GM21576 (cell line): ENCODE results near the gene SEC31B.

ENCODE experiments used
- ATAC-seq: cut with Tn5 transposase; IDR thresholded peaks from one replicate; pipeline ENCODE4 v1.9.1; 2021; ENCODE audit warnings: mild to moderate bottlenecking, moderate library complexity; ENCODE audit not compliant: unreplicated experiment

SEC31B gene

GRCh38 chr10:100528921-100529474 is 9.3 kb upstream of the SEC31B start:
- ATAC-seq = no peak

DNA sequence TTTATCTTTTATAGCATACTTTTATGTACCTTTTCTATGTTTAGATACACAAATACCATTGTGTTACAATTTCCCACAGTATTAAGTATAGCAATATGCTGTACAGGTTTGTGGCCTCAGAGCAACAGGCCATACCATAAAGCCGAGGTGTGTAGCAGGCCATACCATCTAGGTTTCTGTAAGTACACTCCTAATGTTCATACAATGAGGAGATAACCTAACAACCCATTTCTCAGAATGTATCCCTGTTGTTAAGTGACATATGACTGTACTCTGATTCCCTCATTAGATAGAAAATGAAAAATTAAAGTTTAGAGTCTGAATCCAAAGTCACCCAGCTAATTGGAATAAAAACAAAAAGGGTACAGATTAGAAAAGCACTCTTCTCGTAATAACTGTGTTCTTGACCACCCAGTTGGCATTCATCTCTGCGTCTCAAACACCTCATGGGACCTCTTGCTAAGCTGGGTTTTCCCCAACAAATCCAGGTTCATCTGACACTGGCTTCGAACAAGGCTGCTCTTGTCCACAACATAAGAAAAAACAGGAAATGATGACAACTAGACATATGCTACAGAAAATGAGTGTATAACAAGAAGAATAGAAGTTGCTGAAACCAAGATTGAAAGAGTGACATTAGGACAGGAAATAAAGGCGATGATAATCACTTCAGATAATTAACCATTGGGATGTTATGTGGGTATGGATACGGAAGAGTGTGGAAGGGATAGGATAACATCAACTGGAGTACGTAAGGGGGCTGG is 8.6 kb upstream of the SEC31B start:
- ATAC-seq = no peak

DNA sequence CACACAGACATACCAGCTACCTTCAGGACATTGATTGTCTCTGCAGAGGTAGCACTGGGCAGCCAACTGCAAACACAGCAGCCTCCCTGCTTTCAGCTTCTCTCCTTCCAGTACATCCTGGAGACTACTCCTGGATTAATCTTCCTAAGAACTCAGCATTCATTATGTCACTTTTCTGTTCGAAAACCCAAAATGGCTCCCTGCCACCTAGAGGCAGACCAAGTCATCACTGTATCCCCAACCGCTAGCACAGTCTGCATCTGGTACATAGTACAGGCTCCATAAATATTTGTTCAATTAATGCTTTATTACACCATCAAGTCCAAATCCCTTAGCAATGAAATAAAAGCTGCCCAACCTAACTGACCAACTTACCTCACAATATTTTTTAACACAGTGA is 5.0 kb upstream of the SEC31B start:
- ATAC-seq = no peak

- no peak for ATAC-seq
Measured at GRCh38 chr10:100524206-100524605, 4.5 kb upstream of the SEC31B start.

DNA sequence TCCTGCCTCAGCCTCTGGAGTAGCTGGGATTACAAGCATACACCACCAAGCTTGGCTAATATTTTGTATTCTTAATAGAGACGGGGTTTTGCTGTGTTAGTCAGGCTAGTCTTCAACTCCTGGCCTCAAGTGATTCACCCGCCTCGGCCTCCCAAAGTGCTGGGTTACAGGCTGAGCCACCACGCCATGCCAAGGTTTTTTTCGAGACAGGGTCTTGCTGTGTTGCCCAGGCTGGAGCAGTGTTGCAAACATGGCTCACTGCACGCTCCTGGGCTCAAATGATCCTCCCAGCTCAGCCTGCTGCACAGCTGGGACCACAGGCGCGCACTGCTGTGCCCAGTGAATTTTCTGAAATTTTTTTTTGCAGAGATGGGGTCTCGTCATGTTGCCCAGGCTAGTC is 3.3 kb upstream of the SEC31B start:
- no peak for ATAC-seq

DNA sequence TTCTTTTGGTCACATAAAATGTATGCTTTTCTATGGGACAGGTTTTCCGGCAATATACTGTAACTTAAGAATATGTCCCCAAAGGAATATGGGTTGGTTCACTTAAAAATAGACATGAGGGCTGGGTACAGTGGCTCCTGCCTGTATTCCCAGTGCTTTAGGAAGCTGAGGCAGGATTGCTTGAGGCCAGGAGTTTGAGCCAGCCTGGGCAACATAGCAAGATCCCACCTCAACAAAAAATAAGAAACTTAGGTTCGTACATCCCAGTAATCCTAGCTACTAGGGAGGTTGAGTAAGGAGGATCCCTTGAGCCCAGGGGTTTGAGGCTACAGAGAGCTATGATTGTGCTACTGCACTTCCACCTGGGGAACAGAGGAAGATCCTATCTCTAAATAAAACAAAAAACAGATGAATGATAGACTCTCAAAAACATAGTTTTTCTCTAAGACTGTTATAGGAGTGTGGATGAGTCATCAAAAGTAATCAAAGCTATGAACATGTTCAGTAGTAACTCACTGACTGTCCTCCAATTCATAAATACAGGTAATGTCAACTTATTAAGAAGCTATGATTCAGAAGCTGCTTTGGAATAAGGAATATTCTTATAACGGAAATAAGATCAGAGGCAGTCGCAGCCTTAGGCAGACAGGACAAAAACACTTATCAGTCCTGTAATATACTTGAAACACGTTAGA is 2.6 kb upstream of the SEC31B start:
- ATAC-seq = no peak

- no peak for ATAC-seq
Measured at GRCh38 chr10:100520811-100521210, 1.1 kb upstream of the SEC31B start.

DNA sequence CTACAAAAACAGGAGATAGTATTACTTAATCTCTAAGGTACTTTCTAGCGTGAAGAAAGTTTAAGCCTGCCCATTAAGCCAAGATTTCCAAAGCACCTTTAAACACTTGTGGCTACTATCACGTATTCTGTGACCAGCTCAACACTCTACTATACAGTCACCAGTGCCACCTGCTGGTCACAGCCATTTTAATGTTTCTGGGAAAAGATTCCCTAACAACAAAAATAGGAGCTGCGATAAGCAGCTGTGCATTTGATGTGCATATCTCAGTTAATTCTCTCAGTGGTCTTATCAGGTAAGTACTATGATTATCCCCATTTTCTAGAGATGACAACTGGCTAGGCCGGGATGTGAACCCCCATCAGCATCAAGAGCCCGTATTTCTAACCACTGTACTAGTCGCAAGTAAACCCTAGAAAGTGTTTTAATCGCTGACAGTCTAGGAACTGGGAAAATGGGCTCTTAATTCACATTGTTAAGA is 860 bp downstream of the SEC31B start:
- no peak for ATAC-seq

DNA sequence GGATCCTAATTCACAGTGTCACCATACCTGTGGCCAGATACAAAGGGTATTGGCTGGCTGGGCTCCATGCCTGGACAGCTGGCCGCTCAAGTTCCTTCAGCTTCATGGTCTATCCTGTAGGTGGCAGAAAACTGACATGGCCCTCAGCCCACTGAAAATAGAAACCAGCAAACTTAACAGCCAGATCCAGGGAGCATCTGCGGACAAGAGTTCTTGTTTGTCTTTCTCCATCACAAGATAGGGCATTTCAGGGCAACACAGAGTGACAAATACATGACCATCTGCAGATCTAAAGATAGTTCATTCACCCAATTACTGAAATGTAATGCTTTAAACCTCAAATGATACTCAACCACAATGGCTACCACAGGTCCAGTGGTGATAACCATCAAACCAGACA is 2.8 kb downstream of the SEC31B start:
- no peak for ATAC-seq

GRCh38 chr10:100515612-100516011 is 4.0 kb downstream of the SEC31B start:
- ATAC-seq = no peak

DNA sequence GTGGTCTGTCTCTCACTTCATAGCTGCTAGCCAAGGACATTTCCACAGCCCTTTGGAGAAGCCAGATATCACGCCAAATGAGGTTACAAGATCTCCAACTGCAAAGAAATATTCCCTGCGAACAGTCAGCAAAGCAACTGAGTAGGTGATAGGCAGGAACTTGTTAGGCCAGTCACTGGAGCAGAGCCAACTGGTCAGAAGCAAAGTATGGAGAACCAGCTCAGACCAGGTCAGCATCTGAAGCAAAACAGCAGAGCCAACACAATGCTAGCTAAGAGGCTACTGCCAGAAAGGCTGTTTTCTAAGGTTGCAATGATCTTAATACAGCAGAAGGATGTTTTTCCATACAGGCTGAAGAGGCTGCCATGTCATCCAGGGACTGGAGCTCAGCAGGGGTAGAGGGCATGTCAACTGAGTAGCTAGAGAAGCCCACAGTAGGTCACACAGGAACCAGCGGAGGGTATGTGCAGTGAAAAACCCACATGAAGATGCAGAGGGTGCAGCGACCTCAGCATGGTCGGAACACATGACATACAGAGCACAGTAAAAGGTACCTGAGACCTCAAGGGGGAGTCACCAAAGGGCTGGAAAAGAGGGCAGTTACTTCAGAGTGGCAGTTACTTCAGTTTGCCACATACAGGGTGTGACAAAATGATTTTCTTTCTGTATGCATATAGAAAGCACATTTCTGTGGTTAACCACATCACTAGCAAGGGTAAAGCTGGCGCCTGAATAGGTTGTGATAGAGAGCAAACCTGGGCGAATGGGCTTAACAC is 8.9 kb downstream of the SEC31B start:
- no peak for ATAC-seq

DNA sequence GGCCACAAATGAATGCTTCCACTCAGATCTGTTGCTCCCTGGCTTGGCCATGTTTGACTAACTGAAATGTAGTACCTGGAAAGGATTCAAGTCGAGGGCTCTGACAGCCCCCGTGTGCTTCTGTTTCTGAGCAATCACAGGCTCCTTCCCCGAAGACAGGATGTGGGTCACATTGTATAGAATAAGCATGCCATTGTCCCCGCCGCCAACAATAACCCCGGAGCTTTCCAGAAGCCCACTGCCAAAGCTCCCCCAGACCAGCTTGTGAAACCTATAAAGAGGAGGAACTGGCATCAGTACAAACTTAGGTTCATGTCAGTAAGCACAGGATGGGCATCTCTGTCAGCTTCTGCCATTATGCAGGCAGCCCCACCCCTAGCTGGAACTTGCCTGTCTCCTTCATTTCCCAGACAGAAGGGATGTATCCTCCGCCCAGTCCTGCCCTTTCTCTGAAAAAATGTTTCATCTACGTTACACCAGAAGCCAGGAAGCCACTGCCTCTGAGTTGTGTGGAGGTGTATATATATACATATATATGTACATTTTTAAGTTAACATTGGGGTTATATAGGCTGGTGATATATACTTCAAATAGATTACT is 10.3 kb downstream of the SEC31B start:
- ATAC-seq = no peak

DNA sequence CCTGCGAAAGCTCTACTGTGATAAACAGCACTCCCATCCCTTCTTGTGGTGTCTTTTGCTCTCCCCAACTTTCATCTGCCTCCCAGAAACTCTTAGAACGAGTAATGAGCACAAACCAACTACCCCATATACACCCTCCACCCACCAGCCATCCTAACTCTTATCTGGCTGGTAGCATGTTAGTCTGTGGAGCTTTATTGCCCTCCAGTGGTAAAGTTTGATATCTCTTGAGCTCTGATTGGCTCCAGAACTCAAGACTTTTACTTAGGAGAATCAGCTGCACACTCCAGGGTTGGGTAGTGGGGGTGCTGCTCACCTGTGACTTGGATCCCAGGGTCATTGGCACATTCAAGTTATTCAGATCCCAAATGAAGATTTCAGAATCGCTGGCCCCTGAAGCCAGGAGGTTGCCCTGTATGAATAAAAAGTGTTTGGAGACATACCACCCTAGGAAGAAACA is 10.9 kb downstream of the SEC31B start:
- no peak for ATAC-seq

GRCh38 chr10:100508266-100508665 is 11.4 kb downstream of the SEC31B start:
- no peak for ATAC-seq

DNA sequence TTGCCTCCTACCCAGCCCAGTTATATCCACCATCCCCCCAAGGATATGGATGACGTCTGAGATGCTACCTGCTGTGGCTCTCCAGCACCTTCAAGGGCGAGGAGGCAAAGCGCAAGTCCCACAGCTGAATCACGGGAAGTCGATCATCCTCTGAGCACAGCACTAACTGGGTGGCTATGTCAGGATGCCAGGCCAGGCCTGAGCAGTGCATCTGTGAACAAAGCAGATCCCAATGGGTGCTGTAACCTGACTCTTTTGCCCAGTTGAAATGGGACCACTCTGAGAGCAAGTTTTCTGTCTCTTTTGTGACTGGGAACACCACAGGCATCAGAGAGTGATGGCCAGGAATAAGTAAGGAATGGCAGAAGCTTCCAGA is 12.3 kb downstream of the SEC31B start:
- ATAC-seq = no peak

DNA sequence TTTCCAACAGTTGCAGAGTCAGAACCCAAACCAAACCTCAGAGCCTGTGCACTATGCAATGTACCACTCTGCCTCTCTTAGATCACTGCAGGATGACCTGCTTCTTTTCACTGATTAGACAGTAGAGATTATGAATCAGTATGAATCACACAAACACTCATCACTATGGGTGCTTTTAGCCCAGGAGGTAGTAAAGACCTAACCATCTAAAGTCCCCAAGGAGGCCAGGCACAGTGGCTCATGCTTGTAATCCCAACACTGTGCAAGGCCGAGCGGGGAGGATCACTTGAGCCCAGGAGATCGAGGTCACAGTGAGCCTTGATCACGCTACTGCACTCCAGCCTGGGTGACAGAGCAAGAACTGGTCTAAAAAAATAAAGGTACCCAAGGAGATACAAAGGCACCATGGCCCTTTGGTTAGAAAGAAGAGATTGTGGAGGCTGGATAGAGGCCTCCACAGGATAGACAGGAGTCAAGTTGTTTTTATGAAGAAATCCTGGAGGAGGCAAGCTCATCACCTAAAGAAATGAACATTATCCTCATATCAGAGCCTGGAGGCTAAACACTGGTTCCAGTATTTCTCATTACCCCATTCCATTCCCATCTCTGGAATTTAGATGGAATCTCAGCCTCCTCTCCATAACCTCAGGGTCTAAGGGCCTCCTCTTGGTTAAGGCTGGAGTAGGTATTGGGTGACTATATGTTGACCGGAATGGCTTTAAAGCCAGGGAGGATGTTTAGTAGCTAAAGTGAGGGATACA is 12.9 kb downstream of the SEC31B start:
- ATAC-seq = no peak

DNA sequence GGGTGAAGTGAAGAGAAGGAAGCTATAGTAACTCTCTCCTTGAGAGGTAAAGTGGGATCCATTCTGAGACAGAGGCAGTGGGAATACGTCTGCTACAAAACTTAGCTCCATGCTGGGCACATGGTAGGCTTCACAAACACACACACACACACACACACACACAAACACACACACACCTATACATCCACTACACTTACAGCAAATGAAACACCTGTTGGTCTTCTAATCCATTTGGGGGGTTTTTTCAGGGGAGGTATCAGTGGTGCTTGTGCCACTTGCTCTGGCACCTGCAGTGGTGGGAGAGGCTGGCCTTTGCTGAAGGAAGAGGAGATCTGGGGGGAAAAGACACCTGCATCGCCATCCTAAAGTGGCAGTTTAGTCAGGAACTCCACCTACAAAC is 14.5 kb downstream of the SEC31B start:
- no peak for ATAC-seq

DNA sequence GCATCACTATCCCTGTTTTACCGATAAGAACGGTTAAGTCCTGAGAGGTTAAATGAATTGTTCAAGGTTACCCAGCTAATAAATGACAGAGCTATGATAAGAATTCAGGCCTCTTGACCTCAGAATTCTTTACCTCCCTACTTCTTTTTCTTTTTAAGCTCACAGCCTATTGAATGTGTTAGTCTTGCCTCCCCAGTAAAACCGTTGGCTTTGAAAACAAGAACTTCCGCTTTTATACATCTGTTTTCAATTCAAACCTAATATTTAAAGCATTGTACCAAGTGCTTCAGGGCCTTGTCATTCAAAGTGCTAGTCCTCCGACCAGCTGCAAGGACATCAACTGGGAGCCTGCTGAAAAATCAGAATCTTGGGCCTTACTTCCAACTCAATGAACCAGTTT is 15.6 kb downstream of the SEC31B start:
- no peak for ATAC-seq

DNA sequence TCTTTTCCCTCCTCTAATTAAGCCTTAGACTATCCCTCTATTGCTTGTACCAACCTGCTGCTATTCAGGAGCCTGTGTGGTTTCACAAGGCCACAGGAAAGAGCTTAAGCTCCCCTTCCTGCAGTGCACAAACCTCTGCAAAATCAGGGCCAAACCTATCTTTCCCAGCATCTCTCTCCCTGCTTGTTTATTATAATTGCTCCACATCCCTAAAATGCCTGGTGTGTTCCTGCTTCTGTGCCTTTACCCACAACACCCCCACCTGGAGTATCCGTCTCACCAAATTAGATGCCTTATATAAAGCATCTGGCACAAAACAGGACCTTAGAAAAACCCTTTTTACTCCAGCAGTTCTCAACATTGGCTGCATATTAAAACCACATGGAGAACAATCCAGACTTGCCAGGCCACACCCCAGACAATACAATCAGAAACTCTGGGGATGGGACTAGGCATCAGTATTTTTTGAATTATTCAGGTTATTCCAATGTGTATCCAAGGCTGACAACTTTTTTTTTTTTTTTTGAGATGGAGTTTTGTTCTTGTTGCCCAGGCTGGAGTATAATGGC is 16.7 kb downstream of the SEC31B start:
- ATAC-seq = no peak

GRCh38 chr10:100501423-100501822 is 18.2 kb downstream of the SEC31B start:
- no peak for ATAC-seq
